ENCODE results near the gene SOWAHC.

- TF ChIP-seq CTCF (IDR thresholded peaks at IDR 0.05; ENCODE audit: low read length) (no peak), EZH2 (IDR thresholded peaks at IDR 0.05; ENCODE audit: borderline replicate concordance, low read length) (no peak)
Measured at GRCh38 chr2:109623923-109624322, 9.8 kb downstream of the SOWAHC start.
